HepG2 (cell line): Measurements from ENCODE around the gene NEAT1. TPM values are rescaled to one million over a fixed set of nuclear protein-coding genes. Genes with fewer than 3 reads are reported as not detected.
A peak's percentile ranks its signal among the peaks of the same experiment; 100 is the strongest.

ENCODE experiments used
- AGO2 ChIP-seq: fragments of 200-400 bp; formaldehyde crosslinking; optimal IDR thresholded peaks from 2 replicates; pipeline ENCODE3; 2017; ENCODE audit warnings: mild to moderate bottlenecking, low read depth, low read length, moderate library complexity
- HNRNPH1 ChIP-seq: fragments of 200-400 bp; formaldehyde crosslinking; optimal IDR thresholded peaks from 2 replicates; pipeline ENCODE3; 2017; ENCODE audit warnings: mild to moderate bottlenecking, low read depth, low read length
- ISX ChIP-seq: sonication (generic); formaldehyde crosslinking; conservative IDR thresholded peaks from 2 replicates; pipeline ENCODE4 v1.5.0; 2020; ENCODE audit warnings: missing genetic modification reagents
- MBNL3 ChIP-seq: fragments of 250-450 bp; sonication (Bioruptor Pico); conservative IDR thresholded peaks from 2 replicates; pipeline ENCODE4 v1.8.0; 2022; ENCODE audit warnings: mild to moderate bottlenecking, inconsistent platforms
- POGZ ChIP-seq: sonication (generic); formaldehyde crosslinking; IDR thresholded peaks from 2 replicates; pipeline ENCODE4 v1.4.0; 2020; ENCODE audit warnings: mild to moderate bottlenecking, missing genetic modification reagents
- RFXAP ChIP-seq: sonication (generic); formaldehyde crosslinking; IDR thresholded peaks from 2 replicates; pipeline ENCODE4 v1.4.0; 2020; ENCODE audit warnings: missing genetic modification reagents, borderline replicate concordance
- THAP11 ChIP-seq: IDR thresholded peaks from 2 replicates; pipeline ENCODE4 v1.6.1; 2016; ENCODE audit warnings: missing biosample characterization, missing genetic modification reagents
- ZBTB7A ChIP-seq: sonication (generic); formaldehyde crosslinking; IDR thresholded peaks from 2 replicates; pipeline ENCODE4 v1.8.0; 2022; ENCODE audit warnings: mild to moderate bottlenecking, missing genetic modification reagents
- ZIK1 ChIP-seq: sonication (generic); formaldehyde crosslinking; IDR thresholded peaks from 2 replicates; pipeline ENCODE4 v1.5.0; 2020; ENCODE audit warnings: mild to moderate bottlenecking, low read depth, missing genetic modification reagents, borderline replicate concordance
- ZNF878 ChIP-seq: sonication (generic); formaldehyde crosslinking; IDR thresholded peaks from 2 replicates; pipeline ENCODE4 v1.8.1; 2023; ENCODE audit warnings: mild to moderate bottlenecking, missing genetic modification reagents, moderate library complexity
- ZNF879 ChIP-seq: sonication (generic); formaldehyde crosslinking; IDR thresholded peaks from 2 replicates; pipeline ENCODE4 v1.8.1; 2023; ENCODE audit warnings: missing genetic modification reagents
- ZSCAN29 ChIP-seq: sonication (generic); formaldehyde crosslinking; conservative IDR thresholded peaks from 2 replicates; pipeline ENCODE4 v1.4.0; 2020; ENCODE audit warnings: mild to moderate bottlenecking, missing genetic modification reagents
- polyA plus RNA-seq, 8 experiments: library from polyadenylated mRNA; depleted of rRNA in 3 of 8; stranded (reverse) in 7 of 8; unstranded in 1 of 8; fragments of >200 nt; fragmentation: Illumina TruSeq in 4 of 8; extraction: Trizol in 4 of 8; gene quantifications; 2 replicates each; pipeline versions ENCODE4 v1.2.1 to v1.2.3, GENCODE V29; 2011 to 2016; ENCODE audit warnings: low read depth in 4 of 8, missing spikeins in 1 of 8, mixed read lengths in 1 of 8; ENCODE audit not compliant: insufficient read depth in 1 of 8
- total RNA-seq, 5 experiments: library from RNA; depleted of rRNA; stranded (reverse); fragments of >200 nt; fragmentation: Illumina TruSeq; extraction: Trizol; gene quantifications; 2 replicates each; pipeline ENCODE4 v1.2.3, GENCODE V29; 2016; ENCODE audit warnings: low read depth in 1 of 5
- TF ChIP-seq, protein P1 (sequence below): sonication (generic); formaldehyde crosslinking; IDR thresholded peaks from 2 replicates; pipeline ENCODE4 v1.4.0; 2020; ENCODE audit warnings: missing genetic modification reagents
- TF ChIP-seq, protein P2 (sequence below): sonication (generic); formaldehyde crosslinking; IDR thresholded peaks from 2 replicates; pipeline ENCODE4 v1.4.0; 2020; ENCODE audit warnings: mild to moderate bottlenecking, missing genetic modification reagents
- TF ChIP-seq, protein P3 (sequence below): sonication (generic); formaldehyde crosslinking; IDR thresholded peaks from 2 replicates; pipeline ENCODE4 v1.5.1; 2020; ENCODE audit warnings: missing genetic modification reagents, mild to moderate bottlenecking, borderline replicate concordance
- TF ChIP-seq, protein P4 (sequence below): IDR thresholded peaks from 2 replicates; pipeline ENCODE4 v1.6.1; 2016
- TF ChIP-seq, protein P5 (sequence below): IDR thresholded peaks from 2 replicates; pipeline ENCODE4 v1.6.1; 2016; ENCODE audit warnings: control low read depth
- TF ChIP-seq, protein P6 (sequence below): fragments of 450-650 bp; IDR thresholded peaks from 2 replicates; pipeline ENCODE4 v1.6.1; 2016
- TF ChIP-seq, protein P7 (sequence below): sonication (generic); formaldehyde crosslinking; IDR thresholded peaks from 2 replicates; pipeline ENCODE4 v1.8.0; 2022; ENCODE audit warnings: mild to moderate bottlenecking, missing genetic modification reagents; ENCODE audit not compliant: insufficient replicate concordance

The NEAT1 gene
- total and polyA plus RNA-seq, 2 of the 13 experiments (the other 11 are each of a cell fraction or from before 2014, with no cell fraction given), result 20.5 to 41.2 TPM

DNA sequence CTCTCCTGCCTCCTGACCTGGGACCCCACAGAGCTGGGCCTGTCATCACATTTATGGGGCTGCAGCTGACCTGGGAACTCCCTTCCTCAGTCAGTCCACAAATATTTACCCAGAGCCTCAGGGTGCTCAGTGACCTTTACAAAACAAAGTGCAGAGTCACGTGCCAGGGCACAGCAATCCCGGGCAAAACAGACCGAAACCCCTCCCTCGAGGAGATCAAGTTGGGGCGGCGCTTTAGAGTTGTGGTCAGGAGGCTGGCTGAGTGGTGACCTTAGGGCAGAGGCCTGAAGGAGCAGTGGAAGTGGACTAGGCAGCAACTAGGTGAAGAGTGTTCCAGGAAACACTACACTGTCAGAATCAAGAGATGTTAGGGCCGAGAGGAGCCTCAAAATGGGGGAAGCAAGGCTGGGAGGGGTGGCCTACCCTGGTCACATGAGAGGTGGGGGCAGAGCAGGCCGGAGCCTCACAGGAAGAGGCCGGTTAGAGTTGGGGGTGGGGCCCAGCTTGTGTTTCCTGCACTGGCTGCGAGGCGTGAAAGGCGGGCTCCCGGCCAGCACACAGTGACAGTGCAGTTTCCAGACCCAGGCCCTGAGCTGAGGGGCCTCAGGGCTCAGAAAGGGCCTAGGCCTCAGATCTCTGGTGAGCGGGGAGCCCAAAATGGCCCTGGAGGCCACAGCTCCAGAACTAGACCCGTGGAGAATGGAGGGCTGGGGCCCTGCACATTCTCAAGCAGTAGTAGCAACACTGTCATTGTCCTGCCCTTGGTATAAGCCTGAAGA lies 3.7 kb upstream of the NEAT1 start (continued):
- TF ChIP-seq, protein P1, sequence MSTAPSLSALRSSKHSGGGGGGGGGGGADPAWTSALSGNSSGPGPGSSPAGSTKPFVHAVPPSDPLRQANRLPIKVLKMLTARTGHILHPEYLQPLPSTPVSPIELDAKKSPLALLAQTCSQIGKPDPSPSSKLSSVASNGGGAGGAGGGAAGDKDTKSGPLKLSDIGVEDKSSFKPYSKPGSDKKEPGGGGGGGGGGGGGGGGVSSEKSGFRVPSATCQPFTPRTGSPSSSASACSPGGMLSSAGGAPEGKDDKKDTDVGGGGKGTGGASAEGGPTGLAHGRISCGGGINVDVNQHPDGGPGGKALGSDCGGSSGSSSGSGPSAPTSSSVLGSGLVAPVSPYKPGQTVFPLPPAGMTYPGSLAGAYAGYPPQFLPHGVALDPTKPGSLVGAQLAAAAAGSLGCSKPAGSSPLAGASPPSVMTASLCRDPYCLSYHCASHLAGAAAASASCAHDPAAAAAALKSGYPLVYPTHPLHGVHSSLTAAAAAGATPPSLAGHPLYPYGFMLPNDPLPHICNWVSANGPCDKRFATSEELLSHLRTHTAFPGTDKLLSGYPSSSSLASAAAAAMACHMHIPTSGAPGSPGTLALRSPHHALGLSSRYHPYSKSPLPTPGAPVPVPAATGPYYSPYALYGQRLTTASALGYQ, result peak; percentile 92
- no peak; the same call in none of the 2 replicates for TF ChIP-seq POGZ (CRISPR knock-in tag)
- TF ChIP-seq THAP11, result peak; percentile 69
- TF ChIP-seq, protein P2, sequence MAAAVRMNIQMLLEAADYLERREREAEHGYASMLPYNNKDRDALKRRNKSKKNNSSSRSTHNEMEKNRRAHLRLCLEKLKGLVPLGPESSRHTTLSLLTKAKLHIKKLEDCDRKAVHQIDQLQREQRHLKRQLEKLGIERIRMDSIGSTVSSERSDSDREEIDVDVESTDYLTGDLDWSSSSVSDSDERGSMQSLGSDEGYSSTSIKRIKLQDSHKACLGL, result peak; percentile 75
- TF ChIP-seq, protein P3, sequence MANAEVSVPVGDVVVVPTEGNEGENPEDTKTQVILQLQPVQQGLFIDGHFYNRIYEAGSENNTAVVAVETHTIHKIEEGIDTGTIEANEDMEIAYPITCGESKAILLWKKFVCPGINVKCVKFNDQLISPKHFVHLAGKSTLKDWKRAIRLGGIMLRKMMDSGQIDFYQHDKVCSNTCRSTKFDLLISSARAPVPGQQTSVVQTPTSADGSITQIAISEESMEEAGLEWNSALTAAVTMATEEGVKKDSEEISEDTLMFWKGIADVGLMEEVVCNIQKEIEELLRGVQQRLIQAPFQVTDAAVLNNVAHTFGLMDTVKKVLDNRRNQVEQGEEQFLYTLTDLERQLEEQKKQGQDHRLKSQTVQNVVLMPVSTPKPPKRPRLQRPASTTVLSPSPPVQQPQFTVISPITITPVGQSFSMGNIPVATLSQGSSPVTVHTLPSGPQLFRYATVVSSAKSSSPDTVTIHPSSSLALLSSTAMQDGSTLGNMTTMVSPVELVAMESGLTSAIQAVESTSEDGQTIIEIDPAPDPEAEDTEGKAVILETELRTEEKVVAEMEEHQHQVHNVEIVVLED (CRISPR knock-in tag), result peak; percentile 70; the same call in 1 of the 2 replicates
- TF ChIP-seq, protein P4, sequence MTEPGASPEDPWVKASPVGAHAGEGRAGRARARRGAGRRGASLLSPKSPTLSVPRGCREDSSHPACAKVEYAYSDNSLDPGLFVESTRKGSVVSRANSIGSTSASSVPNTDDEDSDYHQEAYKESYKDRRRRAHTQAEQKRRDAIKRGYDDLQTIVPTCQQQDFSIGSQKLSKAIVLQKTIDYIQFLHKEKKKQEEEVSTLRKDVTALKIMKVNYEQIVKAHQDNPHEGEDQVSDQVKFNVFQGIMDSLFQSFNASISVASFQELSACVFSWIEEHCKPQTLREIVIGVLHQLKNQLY (CRISPR knock-in tag), result peak; percentile 94
- TF ChIP-seq ZSCAN29 (CRISPR knock-in tag), result peak; percentile 53; the same call in 1 of the 2 replicates
- TF ChIP-seq ISX, result 0 out of 2 replicates have a peak, but pooled peaks have one; percentile 17
- peak; percentile 54; the same call in 1 of the 2 replicates for TF ChIP-seq ZBTB7A (CRISPR knock-in tag)
- peak; percentile 23; the same call in 1 of the 2 replicates for TF ChIP-seq ZIK1 (CRISPR knock-in tag)
- peak; percentile 91 for TF ChIP-seq AGO2
- TF ChIP-seq RFXAP, result 0 out of 2 replicates have a peak, but pooled peaks have one; percentile 2
- TF ChIP-seq, protein P5, sequence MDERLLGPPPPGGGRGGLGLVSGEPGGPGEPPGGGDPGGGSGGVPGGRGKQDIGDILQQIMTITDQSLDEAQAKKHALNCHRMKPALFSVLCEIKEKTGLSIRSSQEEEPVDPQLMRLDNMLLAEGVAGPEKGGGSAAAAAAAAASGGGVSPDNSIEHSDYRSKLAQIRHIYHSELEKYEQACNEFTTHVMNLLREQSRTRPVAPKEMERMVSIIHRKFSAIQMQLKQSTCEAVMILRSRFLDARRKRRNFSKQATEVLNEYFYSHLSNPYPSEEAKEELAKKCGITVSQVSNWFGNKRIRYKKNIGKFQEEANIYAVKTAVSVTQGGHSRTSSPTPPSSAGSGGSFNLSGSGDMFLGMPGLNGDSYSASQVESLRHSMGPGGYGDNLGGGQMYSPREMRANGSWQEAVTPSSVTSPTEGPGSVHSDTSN (CRISPR knock-in tag), result no peak
- TF ChIP-seq, protein P6, sequence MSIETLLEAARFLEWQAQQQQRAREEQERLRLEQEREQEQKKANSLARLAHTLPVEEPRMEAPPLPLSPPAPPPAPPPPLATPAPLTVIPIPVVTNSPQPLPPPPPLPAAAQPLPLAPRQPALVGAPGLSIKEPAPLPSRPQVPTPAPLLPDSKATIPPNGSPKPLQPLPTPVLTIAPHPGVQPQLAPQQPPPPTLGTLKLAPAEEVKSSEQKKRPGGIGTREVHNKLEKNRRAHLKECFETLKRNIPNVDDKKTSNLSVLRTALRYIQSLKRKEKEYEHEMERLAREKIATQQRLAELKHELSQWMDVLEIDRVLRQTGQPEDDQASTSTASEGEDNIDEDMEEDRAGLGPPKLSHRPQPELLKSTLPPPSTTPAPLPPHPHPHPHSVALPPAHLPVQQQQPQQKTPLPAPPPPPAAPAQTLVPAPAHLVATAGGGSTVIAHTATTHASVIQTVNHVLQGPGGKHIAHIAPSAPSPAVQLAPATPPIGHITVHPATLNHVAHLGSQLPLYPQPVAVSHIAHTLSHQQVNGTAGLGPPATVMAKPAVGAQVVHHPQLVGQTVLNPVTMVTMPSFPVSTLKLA, result peak; percentile 77
- TF ChIP-seq, protein P7, sequence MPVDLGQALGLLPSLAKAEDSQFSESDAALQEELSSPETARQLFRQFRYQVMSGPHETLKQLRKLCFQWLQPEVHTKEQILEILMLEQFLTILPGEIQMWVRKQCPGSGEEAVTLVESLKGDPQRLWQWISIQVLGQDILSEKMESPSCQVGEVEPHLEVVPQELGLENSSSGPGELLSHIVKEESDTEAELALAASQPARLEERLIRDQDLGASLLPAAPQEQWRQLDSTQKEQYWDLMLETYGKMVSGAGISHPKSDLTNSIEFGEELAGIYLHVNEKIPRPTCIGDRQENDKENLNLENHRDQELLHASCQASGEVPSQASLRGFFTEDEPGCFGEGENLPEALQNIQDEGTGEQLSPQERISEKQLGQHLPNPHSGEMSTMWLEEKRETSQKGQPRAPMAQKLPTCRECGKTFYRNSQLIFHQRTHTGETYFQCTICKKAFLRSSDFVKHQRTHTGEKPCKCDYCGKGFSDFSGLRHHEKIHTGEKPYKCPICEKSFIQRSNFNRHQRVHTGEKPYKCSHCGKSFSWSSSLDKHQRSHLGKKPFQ (CRISPR knock-in tag), result no peak
- TF ChIP-seq MBNL3 (CRISPR knock-in tag), result no peak
- TF ChIP-seq ZNF878 (CRISPR knock-in tag), result peak; percentile 96
- peak; percentile 23 for TF ChIP-seq HNRNPH1
- TF ChIP-seq ZNF879 (CRISPR knock-in tag), result 0 out of 2 replicates have a peak, but pooled peaks have one; percentile 34
